Measurements from ENCODE around the gene IMMT. TPM values are rescaled to one million over a fixed set of nuclear protein-coding genes. Genes with fewer than 3 reads are reported as not detected.

IMMT gene
- total and polyA plus RNA-seq, 2 of the 8 experiments (the other 6 are each of a cell fraction or from before 2014, with no cell fraction given): 37.7 to 103 TPM

DNA sequence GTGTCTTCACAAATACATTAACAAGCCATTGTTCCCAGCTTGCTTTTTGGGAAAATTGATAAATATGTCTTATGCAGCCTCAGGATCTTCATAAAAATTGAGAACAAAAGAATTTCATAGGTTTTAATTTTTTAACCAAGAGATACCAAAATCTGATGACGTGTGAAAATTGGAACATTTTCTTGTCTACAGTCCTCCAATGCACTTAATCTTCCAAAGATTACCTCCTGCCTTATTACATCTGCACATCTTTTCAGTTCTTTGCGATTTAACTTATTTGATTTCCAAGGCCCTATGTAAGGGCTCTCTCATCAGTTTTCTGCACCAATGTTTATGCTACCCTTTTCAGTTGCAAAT lies 7.1 kb upstream of the IMMT start (continued):
- TF ChIP-seq BCL11A (IDR thresholded peaks at IDR 0.05; ENCODE audit: low read depth in 2 of 2, low read length in 2 of 2) (no peak), CHD2 (IDR thresholded peaks at IDR 0.05; ENCODE audit: low read length) (no peak)

Measured in H1 (cell line).